OCI-LY3 (cell line): Measurements from ENCODE around the gene PLXDC2.

Experiments used
- EZH2phosphoT487 ChIP-seq: fragments of 200-600 bp; shearing (Covaris generic); IDR thresholded peaks from 2 replicates; pipeline ENCODE4 v1.6.1; 2018; ENCODE audit warnings: antibody characterized with exemption, mixed run types, low read depth
- TF ChIP-seq, protein P1 (sequence below): fragments of 200-600, 300-600 bp; sonication (generic); IDR thresholded peaks from 2 replicates; pipeline ENCODE4 v1.5.1; 2014; ENCODE audit warnings: antibody characterized with exemption, low read length, low read depth

DNA sequence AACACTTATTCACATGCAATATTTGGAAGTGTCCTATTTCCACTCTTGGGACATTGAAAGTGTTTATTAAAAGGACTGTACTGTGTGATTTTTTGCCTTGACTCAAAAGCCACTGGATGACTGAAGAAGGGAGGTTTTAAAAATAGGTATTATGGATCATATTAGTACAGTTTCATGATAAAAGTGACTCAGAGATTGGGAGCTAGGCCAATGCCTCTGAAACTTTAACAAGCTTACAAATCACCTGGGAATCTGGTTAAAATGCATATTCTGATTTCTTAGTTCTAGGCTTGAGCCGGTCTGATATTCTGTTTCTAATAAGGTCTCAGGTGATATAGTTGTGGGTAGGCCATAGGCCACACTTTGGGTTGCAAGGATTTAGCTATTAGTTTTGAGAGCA, 191.2 kb downstream of the PLXDC2 start:
- TF ChIP-seq, protein P1, sequence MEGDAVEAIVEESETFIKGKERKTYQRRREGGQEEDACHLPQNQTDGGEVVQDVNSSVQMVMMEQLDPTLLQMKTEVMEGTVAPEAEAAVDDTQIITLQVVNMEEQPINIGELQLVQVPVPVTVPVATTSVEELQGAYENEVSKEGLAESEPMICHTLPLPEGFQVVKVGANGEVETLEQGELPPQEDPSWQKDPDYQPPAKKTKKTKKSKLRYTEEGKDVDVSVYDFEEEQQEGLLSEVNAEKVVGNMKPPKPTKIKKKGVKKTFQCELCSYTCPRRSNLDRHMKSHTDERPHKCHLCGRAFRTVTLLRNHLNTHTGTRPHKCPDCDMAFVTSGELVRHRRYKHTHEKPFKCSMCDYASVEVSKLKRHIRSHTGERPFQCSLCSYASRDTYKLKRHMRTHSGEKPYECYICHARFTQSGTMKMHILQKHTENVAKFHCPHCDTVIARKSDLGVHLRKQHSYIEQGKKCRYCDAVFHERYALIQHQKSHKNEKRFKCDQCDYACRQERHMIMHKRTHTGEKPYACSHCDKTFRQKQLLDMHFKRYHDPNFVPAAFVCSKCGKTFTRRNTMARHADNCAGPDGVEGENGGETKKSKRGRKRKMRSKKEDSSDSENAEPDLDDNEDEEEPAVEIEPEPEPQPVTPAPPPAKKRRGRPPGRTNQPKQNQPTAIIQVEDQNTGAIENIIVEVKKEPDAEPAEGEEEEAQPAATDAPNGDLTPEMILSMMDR = no peak
- TF ChIP-seq EZH2phosphoT487 = no peak
